HepG2 (cell line): ENCODE data around the gene CHST2. TPM values are rescaled to one million over a fixed set of nuclear protein-coding genes. Genes with fewer than 3 reads are reported as not detected.

Experiments used
- ATAC-seq: fragments of 200-7000 bp; cut with Tn5 transposase; 3 replicates; pipeline ENCODE4 v1.9.1; 2020; ENCODE audit warnings: mild to moderate bottlenecking, moderate library complexity
- BruUV-seq: library from RNA; stranded (reverse); fragments of 400-500 nt; replicated peaks from 2 replicates; lab custom pipeline; 2021; lab: Mats Ljungman, UMichigan
- CTCF ChIA-PET: fragments of 300-600 bp; formaldehyde crosslinking; extraction: SDS; loops from one replicate; lab custom pipeline; 2021; ENCODE audit warnings: low total read pairs, inconsistent platforms, low intra/inter-chr PET ratio; lab: Yijun Ruan, JAX
- POLR2A ChIA-PET: fragments of 350-600 bp; sonication (Branson Sonifier 250); formaldehyde crosslinking; loops from one replicate; lab custom pipeline; 2020; ENCODE audit warnings: antibody characterized with exemption, inconsistent platforms; lab: Yijun Ruan, JAX
- DNase-seq: peaks from one replicate; pipeline ENCODE4 v3.0.0-alpha.2; 2015; ENCODE audit warnings: low spot score
- FAIRE-seq: peaks from 3 replicates; lab custom pipeline; 2011; peaks lifted over from hg19 to GRCh38; lab: Jason Lieb, UNC
- H2AFZ ChIP-seq: one replicate; pipeline ENCODE4 v1.6.1; 2011; ENCODE audit warnings: low read length, inconsistent platforms
- H3K27ac ChIP-seq: fragments of 300-600 bp; 3 replicates; pipeline ENCODE4 v1.8.0; 2011; ENCODE audit warnings: mixed run types, mild to moderate bottlenecking, mixed read lengths, low read length, inconsistent platforms; ENCODE audit not compliant: insufficient read depth; ENCODE audit errors: extremely low read length
- H3K27me3 ChIP-seq, 2 experiments: fragments of 200-600 bp in 1 of 2; 2 replicates in 1 of 2; 3 replicates in 1 of 2; pipeline versions ENCODE4 v1.6.0 to v1.8.0; 2011; ENCODE audit warnings: low read length in 2 of 2, mild to moderate bottlenecking in 2 of 2, moderate library complexity in 2 of 2, inconsistent platforms in 1 of 2; ENCODE audit not compliant: insufficient read depth in 2 of 2, control insufficient read depth in 1 of 2
- H3K36me3 ChIP-seq, 2 experiments: fragments of 200-600 bp in 1 of 2; replicated peaks in 1 of 2; 2 replicates in 1 of 2; 3 replicates in 1 of 2; pipeline versions ENCODE4 v1.5.1 to v1.8.0; 2011; ENCODE audit warnings: low read length in 2 of 2, inconsistent platforms in 1 of 2; ENCODE audit not compliant: insufficient read depth in 2 of 2, control insufficient read depth in 1 of 2
- H3K4me1 ChIP-seq: 2 replicates; pipeline ENCODE4 v1.5.1; 2012; ENCODE audit warnings: low read length, inconsistent platforms; ENCODE audit not compliant: insufficient read depth
- H3K4me2 ChIP-seq: 2 replicates; pipeline ENCODE4 v1.6.0; 2011; ENCODE audit warnings: low read depth, low read length, inconsistent platforms
- H3K4me3 ChIP-seq, 3 experiments: fragments of 200-600 bp in 1 of 3; sonication (generic), shearing (Covaris generic) in 1 of 3; replicated peaks in 1 of 3; 2 replicates each; pipeline ENCODE4 v1.5.1; 2011 to 2016; ENCODE audit warnings: low read length in 3 of 3, inconsistent platforms in 2 of 3, low read depth in 2 of 3, mild to moderate bottlenecking in 2 of 3, control low read depth in 1 of 3, mixed read lengths in 1 of 3; ENCODE audit not compliant: insufficient read depth in 1 of 3
- H3K79me2 ChIP-seq: one replicate; pipeline ENCODE4 v1.6.1; 2011; ENCODE audit warnings: low read length, inconsistent platforms; ENCODE audit not compliant: insufficient read depth
- H3K9ac ChIP-seq: 2 replicates; pipeline ENCODE4 v1.6.0; 2011; ENCODE audit warnings: mild to moderate bottlenecking, low read depth, low read length, inconsistent platforms; ENCODE audit not compliant: insufficient read depth
- H3K9me3 ChIP-seq: 2 replicates; pipeline ENCODE4 v1.5.1; 2012; ENCODE audit warnings: mild to moderate bottlenecking, low read length
- H4K20me1 ChIP-seq: 2 replicates; pipeline ENCODE4 v1.6.0; 2011; ENCODE audit warnings: inconsistent platforms, mild to moderate bottlenecking, low read length, moderate library complexity; ENCODE audit not compliant: insufficient read depth
- CAMTA2 ChIP-seq: sonication (generic); formaldehyde crosslinking; IDR thresholded peaks from 2 replicates; pipeline ENCODE4 v1.4.0; 2020; ENCODE audit warnings: mild to moderate bottlenecking, missing genetic modification reagents, borderline replicate concordance
- FLYWCH1 ChIP-seq: sonication (generic); formaldehyde crosslinking; IDR thresholded peaks from 2 replicates; pipeline ENCODE4 v1.8.1; 2023; ENCODE audit warnings: mild to moderate bottlenecking, missing genetic modification reagents
- PHF21A ChIP-seq: sonication (generic); formaldehyde crosslinking; IDR thresholded peaks from 2 replicates; pipeline ENCODE4 v1.5.0; 2020; ENCODE audit warnings: mild to moderate bottlenecking, missing genetic modification reagents
- PITX1 ChIP-seq: sonication (generic); formaldehyde crosslinking; IDR thresholded peaks from 2 replicates; pipeline ENCODE4 v1.5.1; 2020; ENCODE audit warnings: mild to moderate bottlenecking, missing genetic modification reagents
- SNAPC2 ChIP-seq: sonication (generic); formaldehyde crosslinking; IDR thresholded peaks from 2 replicates; pipeline ENCODE4 v1.8.1; 2022; ENCODE audit warnings: mild to moderate bottlenecking, missing genetic modification reagents
- SP5 ChIP-seq: IDR thresholded peaks from 2 replicates; pipeline ENCODE4 v1.6.1; 2016; ENCODE audit warnings: low read depth, borderline replicate concordance
- TCF12 ChIP-seq, 2 experiments: fragments of 450-650 bp in 1 of 2; sonication (generic) in 1 of 2; formaldehyde crosslinking in 1 of 2; IDR thresholded peaks; 2 replicates each; pipeline versions ENCODE4 v1.6.1 to v1.8.0; 2017 to 2022; ENCODE audit warnings: antibody characterized with exemption in 1 of 2, mild to moderate bottlenecking in 1 of 2, missing genetic modification reagents in 1 of 2, moderate library complexity in 1 of 2
- THYN1 ChIP-seq: sonication (generic); formaldehyde crosslinking; IDR thresholded peaks from 2 replicates; pipeline ENCODE4 v1.8.1; 2023; ENCODE audit warnings: low read depth, mild to moderate bottlenecking, moderate library complexity, missing genetic modification reagents, borderline replicate concordance
- ZNF292 ChIP-seq: sonication (generic); formaldehyde crosslinking; IDR thresholded peaks from 2 replicates; pipeline ENCODE4 v1.8.1; 2022; ENCODE audit warnings: mild to moderate bottlenecking, low read depth, missing genetic modification reagents, borderline replicate concordance
- ZNF354B ChIP-seq: sonication (generic); formaldehyde crosslinking; IDR thresholded peaks from 2 replicates; pipeline ENCODE4 v1.8.0; 2022; ENCODE audit warnings: mild to moderate bottlenecking, missing genetic modification reagents
- ZNF547 ChIP-seq: sonication (generic); formaldehyde crosslinking; IDR thresholded peaks from 2 replicates; pipeline ENCODE4 v1.5.1; 2020; ENCODE audit warnings: mild to moderate bottlenecking, missing genetic modification reagents
- ZNF567 ChIP-seq: sonication (generic); formaldehyde crosslinking; IDR thresholded peaks from 2 replicates; pipeline ENCODE4 v1.8.1; 2023; ENCODE audit warnings: mild to moderate bottlenecking, missing genetic modification reagents, borderline replicate concordance
- ZNF616 ChIP-seq: sonication (generic); formaldehyde crosslinking; IDR thresholded peaks from 2 replicates; pipeline ENCODE4 v1.5.0; 2020; ENCODE audit warnings: low read depth, mild to moderate bottlenecking, missing genetic modification reagents
- WGBS: methylation state at CpG from one replicate; pipeline ENCODE4 v1.1.6; 2017; ENCODE audit warnings: low lambda C conversion rate; 5-methylcytosine and 5-hydroxymethylcytosine counted together
- in situ Hi-C: cut with HindIII; loops from 2 replicates; pipeline ENCODE4 v1.10.0; 2017; ENCODE audit warnings: low pct_unique_long_range_greater_than_20kb; ENCODE audit not compliant: extremely low pct_ligation_motif_present
- intact Hi-C: fragments of 100-400 bp; cut with micrococcal nuclease; formaldehyde crosslinking; loops from one replicate; pipeline ENCODE4 v1.10.0; 2022; ENCODE audit not compliant: unreplicated experiment
- polyA plus RNA-seq, 8 experiments: library from polyadenylated mRNA; depleted of rRNA in 3 of 8; stranded (reverse) in 7 of 8; unstranded in 1 of 8; fragments of >200 nt; fragmentation: Illumina TruSeq in 4 of 8; extraction: Trizol in 4 of 8; gene quantifications; 2 replicates each; pipeline versions ENCODE4 v1.2.1 to v1.2.3, GENCODE V29; 2011 to 2016; ENCODE audit warnings: low read depth in 4 of 8, missing spikeins in 1 of 8, mixed read lengths in 1 of 8; ENCODE audit not compliant: insufficient read depth in 1 of 8
- total RNA-seq, 5 experiments: library from RNA; depleted of rRNA; stranded (reverse); fragments of >200 nt; fragmentation: Illumina TruSeq; extraction: Trizol; gene quantifications; 2 replicates each; pipeline ENCODE4 v1.2.3, GENCODE V29; 2016; ENCODE audit warnings: low read depth in 1 of 5
- TF ChIP-seq, protein P1 (sequence below): sonication (generic); formaldehyde crosslinking; IDR thresholded peaks from 2 replicates; pipeline ENCODE4 v1.9.0; 2021; ENCODE audit warnings: missing genetic modification reagents, borderline replicate concordance

CHST2 gene
- total and polyA plus RNA-seq, 2 of the 13 experiments (the other 11 are each of a cell fraction or from before 2014, with no cell fraction given) = not detected

DNA sequence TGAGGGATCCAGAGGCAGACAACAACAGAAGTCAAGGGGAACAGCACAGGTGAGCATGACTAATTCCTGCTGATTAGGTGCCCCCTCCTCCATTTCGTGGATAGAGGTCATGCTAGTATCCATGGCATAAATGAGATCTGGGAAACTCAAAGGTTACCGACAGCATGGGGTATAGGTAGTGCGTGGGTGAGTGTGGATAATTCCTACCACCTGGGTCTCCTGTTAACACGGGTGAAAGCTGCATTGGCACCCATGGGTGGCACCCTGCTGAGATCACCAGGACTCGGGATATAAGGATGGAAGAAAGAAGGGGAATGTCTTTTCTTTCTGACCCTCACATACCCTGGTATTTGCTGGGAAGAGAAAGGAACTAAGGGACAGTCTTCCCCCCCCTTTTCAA is 14.4 kb upstream of the CHST2 start:
- Histone ChIP-seq H3K27ac (no peak overlapping the region), H3K9me3 (peaks cover 15% of the 10 kb centered on the region), H2AFZ (no peak overlapping the region), H3K79me2 (no peaks in the 10 kb centered on the region), H4K20me1 (no peaks in the 10 kb centered on the region), H3K4me2 (no peak overlapping the region), H3K36me3 (no peaks in the 10 kb centered on the region), H3K27me3 (peaks cover 0 to 13% of the 10 kb centered on the region in 2 experiments; a peak in 1 of 5 replicates), H3K4me3 (no peak overlapping the region), H3K4me1 (no peaks in the 10 kb centered on the region), H3K9ac (no peak overlapping the region)
- ChIA-PET CTCF (no interaction called here), POLR2A (no interaction called here)
- in situ Hi-C loops = no loop called here
- 4% methylated on average over 5 of the region's 5 CpGs for WGBS
- intact Hi-C loops = no loop called here
- FAIRE-seq (no peak), DNase-seq (no peak), ATAC-seq (no peak)
- TF ChIP-seq ZNF616 (CRISPR knock-in tag) (peak; percentile 97), ZNF354B (CRISPR knock-in tag) (no peak)
- BruUV-seq = no TSS peak

DNA sequence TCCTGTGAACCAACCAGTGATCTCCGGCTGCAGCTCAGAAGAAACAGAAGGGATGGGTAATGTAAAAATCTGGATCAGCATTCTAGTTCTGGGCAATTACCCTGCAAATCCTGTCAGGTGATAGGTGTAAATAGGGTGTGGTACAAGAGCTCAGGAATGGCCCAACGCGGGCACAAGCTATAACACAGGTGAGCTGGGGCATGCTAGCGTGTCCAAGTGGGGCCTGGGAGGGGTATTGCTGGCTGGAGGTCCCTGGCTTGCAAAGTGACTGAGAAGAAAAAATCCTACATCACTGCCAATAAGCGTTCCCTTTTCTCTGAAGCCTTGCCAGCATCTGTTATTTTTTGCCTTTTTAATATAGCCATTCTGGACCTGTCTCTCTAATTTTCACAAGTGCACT is 9.7 kb upstream of the CHST2 start:
- TF ChIP-seq CAMTA2 (CRISPR knock-in tag) (no peak), FLYWCH1 (CRISPR knock-in tag) (no peak), PITX1 (CRISPR knock-in tag) (no peak), ZNF292 (CRISPR knock-in tag) (no peak), TCF12 (IDR thresholded peaks at IDR 0.05) (no peak), TCF12 (CRISPR knock-in tag; IDR thresholded peaks at IDR 0.05) (no peak), SNAPC2 (CRISPR knock-in tag) (no peak), ZNF567 (no peak), ZNF547 (CRISPR knock-in tag) (no peak), THYN1 (no peak), SP5 (CRISPR knock-in tag) (no peak), PHF21A (CRISPR knock-in tag) (no peak)
- TF ChIP-seq, protein P1, sequence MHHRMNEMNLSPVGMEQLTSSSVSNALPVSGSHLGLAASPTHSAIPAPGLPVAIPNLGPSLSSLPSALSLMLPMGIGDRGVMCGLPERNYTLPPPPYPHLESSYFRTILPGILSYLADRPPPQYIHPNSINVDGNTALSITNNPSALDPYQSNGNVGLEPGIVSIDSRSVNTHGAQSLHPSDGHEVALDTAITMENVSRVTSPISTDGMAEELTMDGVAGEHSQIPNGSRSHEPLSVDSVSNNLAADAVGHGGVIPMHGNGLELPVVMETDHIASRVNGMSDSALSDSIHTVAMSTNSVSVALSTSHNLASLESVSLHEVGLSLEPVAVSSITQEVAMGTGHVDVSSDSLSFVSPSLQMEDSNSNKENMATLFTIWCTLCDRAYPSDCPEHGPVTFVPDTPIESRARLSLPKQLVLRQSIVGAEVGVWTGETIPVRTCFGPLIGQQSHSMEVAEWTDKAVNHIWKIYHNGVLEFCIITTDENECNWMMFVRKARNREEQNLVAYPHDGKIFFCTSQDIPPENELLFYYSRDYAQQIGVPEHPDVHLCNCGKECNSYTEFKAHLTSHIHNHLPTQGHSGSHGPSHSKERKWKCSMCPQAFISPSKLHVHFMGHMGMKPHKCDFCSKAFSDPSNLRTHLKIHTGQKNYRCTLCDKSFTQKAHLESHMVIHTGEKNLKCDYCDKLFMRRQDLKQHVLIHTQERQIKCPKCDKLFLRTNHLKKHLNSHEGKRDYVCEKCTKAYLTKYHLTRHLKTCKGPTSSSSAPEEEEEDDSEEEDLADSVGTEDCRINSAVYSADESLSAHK (CRISPR knock-in tag) = no peak
- TF ChIP-seq, all 625 proteins: peak for 0
- Histone ChIP-seq H2AFZ (no peak overlapping the region), H3K27ac (no peak overlapping the region), H3K9me3 (peaks cover 9% of the 10 kb centered on the region), H3K27me3 (peaks cover 0 to 21% of the 10 kb centered on the region in 2 experiments; a peak in 1 of 5 replicates), H3K4me1 (no peaks in the 10 kb centered on the region), H3K79me2 (no peaks in the 10 kb centered on the region), H3K4me2 (no peak overlapping the region), H3K9ac (no peak overlapping the region), H4K20me1 (no peaks in the 10 kb centered on the region), H3K4me3 (no peak overlapping the region), H3K36me3 (no peaks in the 10 kb centered on the region)
- ChIA-PET POLR2A (no interaction called here), CTCF (no interaction called here)
- no peak for ATAC-seq
- no peak for FAIRE-seq
- intact Hi-C loops = no loop called here
- DNase-seq = no peak
- 14% methylated on average over 5 of the region's 5 CpGs for WGBS
- in situ Hi-C loops = no loop called here
- BruUV-seq = no TSS peak
